Neural cell (in vitro differentiated cells): ENCODE results near the gene SDK1. TPM values are rescaled to one million over a fixed set of nuclear protein-coding genes. Genes with fewer than 3 reads are reported as not detected.

ENCODE experiments used
- H2AFZ ChIP-seq: fragments of 200-600, 300-800 bp; sonication (generic), shearing (Covaris generic); 2 replicates; pipeline ENCODE4 v1.6.0; 2014; ENCODE audit warnings: low read depth, mild to moderate bottlenecking, antibody characterized with exemption, low read length, moderate library complexity
- H3F3A ChIP-seq: fragments of 200-600 bp; shearing (Covaris generic); 2 replicates; pipeline ENCODE4 v1.6.1; 2016; ENCODE audit warnings: mild to moderate bottlenecking, moderate library complexity, mixed read lengths, antibody characterized with exemption, low read length; ENCODE audit not compliant: insufficient read depth, poor library complexity, severe bottlenecking
- H3K27ac ChIP-seq: fragments of 200-600, 300-800 bp; sonication (generic), shearing (Covaris generic); 2 replicates; pipeline ENCODE4 v1.5.1; 2014; ENCODE audit warnings: mild to moderate bottlenecking, low read length, moderate library complexity
- H3K27me3 ChIP-seq: fragments of 300-800, 200-600 bp; sonication (generic), shearing (Covaris generic); 2 replicates; pipeline ENCODE4 v1.6.0; 2014; ENCODE audit warnings: mild to moderate bottlenecking, low read depth, low read length, moderate library complexity; ENCODE audit not compliant: insufficient read depth
- H3K36me3 ChIP-seq: fragments of 300-800, 200-600 bp; sonication (generic), shearing (Covaris generic); 2 replicates; pipeline ENCODE4 v1.5.1; 2014; ENCODE audit warnings: mild to moderate bottlenecking, antibody characterized with exemption, low read length, moderate library complexity; ENCODE audit not compliant: insufficient read depth
- H3K4me2 ChIP-seq: fragments of 300-800, 200-600 bp; sonication (generic), shearing (Covaris generic); 2 replicates; pipeline ENCODE4 v1.6.0; 2014; ENCODE audit warnings: mild to moderate bottlenecking, low read length
- H3K4me3 ChIP-seq: fragments of 300-800, 200-600 bp; sonication (generic), shearing (Covaris generic); 2 replicates; pipeline ENCODE4 v1.5.1; 2014; ENCODE audit warnings: mild to moderate bottlenecking, low read length, moderate library complexity
- H3K79me2 ChIP-seq: fragments of 200-600 bp; shearing (Covaris generic); replicated peaks from 2 replicates; pipeline ENCODE4 v1.6.0; 2014; ENCODE audit warnings: mild to moderate bottlenecking, low read length, moderate library complexity; ENCODE audit not compliant: insufficient read depth
- H3K9ac ChIP-seq: fragments of 300-800, 200-600 bp; sonication (generic), shearing (Covaris generic); 2 replicates; pipeline ENCODE4 v1.6.1; 2016; ENCODE audit warnings: mild to moderate bottlenecking, low read length, mixed read lengths
- H3K9me2 ChIP-seq: fragments of 200-600 bp; shearing (Covaris generic); 2 replicates; pipeline ENCODE4 v1.6.1; 2016; ENCODE audit warnings: mild to moderate bottlenecking, low read length, mixed read lengths; ENCODE audit not compliant: insufficient read depth
- H3K9me3 ChIP-seq: fragments of 200-600, 300-800 bp; sonication (generic), shearing (Covaris generic); 2 replicates; pipeline ENCODE4 v1.6.1; 2016; ENCODE audit warnings: mild to moderate bottlenecking, mixed run types, low read length, moderate library complexity, mixed read lengths
- H4K20me1 ChIP-seq: fragments of 200-600 bp; shearing (Covaris generic); 2 replicates; pipeline ENCODE4 v1.6.1; 2016; ENCODE audit warnings: mild to moderate bottlenecking, mixed run types; ENCODE audit not compliant: insufficient read depth
- CTCF ChIP-seq: fragments of 450-650 bp; IDR thresholded peaks from 2 replicates; pipeline ENCODE4 v1.5.1; 2014; ENCODE audit warnings: antibody characterized with exemption, mild to moderate bottlenecking, moderate library complexity; ENCODE audit not compliant: poor library complexity, severe bottlenecking
- EP300 ChIP-seq: fragments of 450-650 bp; conservative IDR thresholded peaks from 2 replicates; pipeline ENCODE4 v1.6.1; 2014; ENCODE audit warnings: antibody characterized with exemption, mild to moderate bottlenecking, moderate library complexity; ENCODE audit not compliant: poor library complexity, severe bottlenecking
- EZH2 ChIP-seq: fragments of 200-600, 300-800 bp; shearing (Covaris generic), sonication (generic); IDR thresholded peaks from 2 replicates; pipeline ENCODE4 v1.6.1; 2014; ENCODE audit warnings: antibody characterized with exemption, low read length, borderline replicate concordance, mild to moderate bottlenecking; ENCODE audit not compliant: insufficient read depth, poor library complexity, severe bottlenecking
- MXI1 ChIP-seq: fragments of 450-650 bp; conservative IDR thresholded peaks from 2 replicates; pipeline ENCODE4 v1.6.1; 2014; ENCODE audit warnings: antibody characterized with exemption, mild to moderate bottlenecking; ENCODE audit not compliant: poor library complexity, severe bottlenecking
- POLR2AphosphoS5 ChIP-seq: IDR thresholded peaks from 2 replicates; pipeline ENCODE4 v1.6.1; 2012
- RAD21 ChIP-seq: fragments of 450-650 bp; conservative IDR thresholded peaks from 2 replicates; pipeline ENCODE4 v1.6.1; 2014; ENCODE audit warnings: antibody characterized with exemption, mild to moderate bottlenecking, moderate library complexity
- REST ChIP-seq: IDR thresholded peaks from 2 replicates; pipeline ENCODE4 v1.6.1; 2012; ENCODE audit warnings: borderline replicate concordance
- SMC3 ChIP-seq: fragments of 450-650 bp; conservative IDR thresholded peaks from 2 replicates; pipeline ENCODE4 v1.6.1; 2014; ENCODE audit warnings: antibody characterized with exemption, mild to moderate bottlenecking, moderate library complexity; ENCODE audit not compliant: poor library complexity
- TAF1 ChIP-seq: IDR thresholded peaks from 2 replicates; pipeline ENCODE4 v1.6.1; 2012; ENCODE audit warnings: low read depth
- polyA plus RNA-seq: library from polyadenylated mRNA; depleted of rRNA; stranded (reverse); fragments of >200 nt; gene quantifications from 2 replicates; pipeline ENCODE4 v1.2.3, GENCODE V29; 2014

The SDK1 gene
- polyA plus RNA-seq, 1 donor from 2014 or later, result 2.7 TPM

GRCh38 chr7:3911685-3912084 lies 610.6 kb downstream of the SDK1 start:
- Histone ChIP-seq H3K27ac (no peak overlapping the region), H3K79me2 (no peaks in the 10 kb centered on the region), H3F3A (no peaks in the 10 kb centered on the region), H3K9me3 (no peaks in the 10 kb centered on the region), H3K27me3 (no peaks in the 10 kb centered on the region), H3K36me3 (no peaks in the 10 kb centered on the region), H3K4me2 (no peak overlapping the region), H2AFZ (no peak overlapping the region), H3K9ac (no peak overlapping the region), H4K20me1 (no peaks in the 10 kb centered on the region), H3K4me3 (no peak overlapping the region), H3K9me2 (no peaks in the 10 kb centered on the region)
- no peak for TF ChIP-seq EZH2
- no peak for TF ChIP-seq POLR2AphosphoS5
- TF ChIP-seq CTCF, result no peak
- TF ChIP-seq RAD21, result no peak
- TF ChIP-seq SMC3, result no peak
- no peak for TF ChIP-seq TAF1
- TF ChIP-seq EP300, result no peak
- no peak for TF ChIP-seq REST
- no peak for TF ChIP-seq MXI1

- H3K9ac ChIP-seq, result no peak overlapping the region
- no peak overlapping the region for H2AFZ ChIP-seq
- no peak for TF ChIP-seq REST
- no peak for TF ChIP-seq SMC3
- TF ChIP-seq EP300, result no peak
- no peak for TF ChIP-seq TAF1
- no peak for TF ChIP-seq MXI1
- no peak for TF ChIP-seq CTCF
- TF ChIP-seq RAD21, result no peak
- no peak for TF ChIP-seq EZH2
- no peak for TF ChIP-seq POLR2AphosphoS5
- H3K79me2 ChIP-seq, result no peaks in the 10 kb centered on the region
- no peaks in the 10 kb centered on the region for H3K9me2 ChIP-seq
- H3K27ac ChIP-seq, result no peak overlapping the region
- H3K4me3 ChIP-seq, result no peak overlapping the region
- no peak overlapping the region for H3K4me2 ChIP-seq
- H4K20me1 ChIP-seq, result no peaks in the 10 kb centered on the region
- no peaks in the 10 kb centered on the region for H3K9me3 ChIP-seq
- H3K36me3 ChIP-seq, result no peaks in the 10 kb centered on the region
- no peaks in the 10 kb centered on the region for H3F3A ChIP-seq
- no peaks in the 10 kb centered on the region for H3K27me3 ChIP-seq
Measured at GRCh38 chr7:3912291-3912690, 611.2 kb downstream of the SDK1 start.
